NCI-H187 (cell line): Measurements from ENCODE around the gene KLHL11.
"Not testable (repeated sequence)": the region's sequence is repeated elsewhere in the genome, so short reads cannot be mapped to it uniquely, and the experiment has no call there.

Source experiments
- DNase-seq, 2 experiments: peaks; one replicate each; lab custom pipeline; 2025; lab: John Stamatoyannopoulos, UW

Gene KLHL11

GRCh38 chr17:41888332-41888965 is 23.2 kb upstream of the KLHL11 start:
- DNase-seq = no peak

- no peak for DNase-seq
Measured at GRCh38 chr17:41885733-41886132, 20.5 kb upstream of the KLHL11 start.

GRCh38 chr17:41882756-41883155 is 17.5 kb upstream of the KLHL11 start:
- no peak for DNase-seq

- DNase-seq = no peak
Measured at GRCh38 chr17:41880130-41880529, 14.9 kb upstream of the KLHL11 start.

- DNase-seq = not testable (repeated sequence)
Measured at GRCh38 chr17:41874293-41874670, 9.1 kb upstream of the KLHL11 start.

GRCh38 chr17:41873559-41874292 is 8.5 kb upstream of the KLHL11 start:
- no peak for DNase-seq

- no peak for DNase-seq
Measured at GRCh38 chr17:41871789-41872188, 6.6 kb upstream of the KLHL11 start.

- DNase-seq = no peak
Measured at GRCh38 chr17:41870627-41871026, 5.4 kb upstream of the KLHL11 start.

GRCh38 chr17:41870097-41870496 is 4.9 kb upstream of the KLHL11 start:
- no peak for DNase-seq

- no peak for DNase-seq
Measured at GRCh38 chr17:41869426-41869825, 4.2 kb upstream of the KLHL11 start.

- DNase-seq = no peak
Measured at GRCh38 chr17:41868568-41868967, 3.3 kb upstream of the KLHL11 start.

- DNase-seq = no peak
Measured at GRCh38 chr17:41865596-41865893, 322 bp upstream of the KLHL11 start.

GRCh38 chr17:41864498-41864835 is 756 bp downstream of the KLHL11 start:
- DNase-seq = no peak

- no peak for DNase-seq
Measured at GRCh38 chr17:41863074-41863848, 2.0 kb downstream of the KLHL11 start.

- DNase-seq = no peak
Measured at GRCh38 chr17:41860254-41860931, 4.8 kb downstream of the KLHL11 start.

GRCh38 chr17:41851382-41851781 is 13.8 kb downstream of the KLHL11 start:
- DNase-seq = not testable (repeated sequence)

- DNase-seq = no peak
Measured at GRCh38 chr17:41849251-41849990, 15.8 kb downstream of the KLHL11 start.

- no peak for DNase-seq
Measured at GRCh38 chr17:41848788-41849187, 16.4 kb downstream of the KLHL11 start.

- DNase-seq = no peak
Measured at GRCh38 chr17:41844971-41845370, 20.3 kb downstream of the KLHL11 start.

- DNase-seq = not testable (repeated sequence)
Measured at GRCh38 chr17:41840781-41841180, 24.4 kb downstream of the KLHL11 start.

- not testable (repeated sequence) for DNase-seq
Measured at GRCh38 chr17:41839448-41839847, 25.8 kb downstream of the KLHL11 start.
